Nephron (organoid): Measurements from ENCODE around the gene PDZK1IP1.
A peak's percentile ranks its signal among the peaks of the same experiment; 100 is the strongest.

Source experiments
- H3K27ac Mint-ChIP-seq, 3 experiments: 2 replicates each; pipeline ENCODE4 v1.8.0; 2020; ENCODE audit warnings: mixed read lengths in 3 of 3, mild to moderate bottlenecking in 2 of 3, moderate library complexity in 1 of 3
- H3K27me3 Mint-ChIP-seq: 2 replicates; pipeline ENCODE4 v1.8.0; 2021; ENCODE audit warnings: low read depth, mild to moderate bottlenecking, moderate library complexity, mixed read lengths
- H3K36me3 Mint-ChIP-seq: 2 replicates; pipeline ENCODE4 v1.8.0; 2020; ENCODE audit warnings: low read depth, mixed read lengths
- H3K4me1 Mint-ChIP-seq: 2 replicates; pipeline ENCODE4 v1.8.0; 2020; ENCODE audit warnings: mixed read lengths
- H3K4me3 Mint-ChIP-seq, 3 experiments: 2 replicates each; pipeline ENCODE4 v1.8.0; 2020; ENCODE audit warnings: mild to moderate bottlenecking in 3 of 3, mixed read lengths in 3 of 3, moderate library complexity in 2 of 3
- H3K9me3 Mint-ChIP-seq: 2 replicates; pipeline ENCODE4 v1.8.0; 2020; ENCODE audit warnings: mixed read lengths
- TF ChIP-seq, protein P1 (sequence below), 3 experiments: fragments of 200-600 bp; sonication (generic); IDR thresholded peaks; one replicate each; pipeline ENCODE4 v1.5.0; 2021; ENCODE audit warnings: antibody characterized with exemption in 3 of 3; ENCODE audit not compliant: unreplicated experiment in 3 of 3

Gene PDZK1IP1

DNA sequence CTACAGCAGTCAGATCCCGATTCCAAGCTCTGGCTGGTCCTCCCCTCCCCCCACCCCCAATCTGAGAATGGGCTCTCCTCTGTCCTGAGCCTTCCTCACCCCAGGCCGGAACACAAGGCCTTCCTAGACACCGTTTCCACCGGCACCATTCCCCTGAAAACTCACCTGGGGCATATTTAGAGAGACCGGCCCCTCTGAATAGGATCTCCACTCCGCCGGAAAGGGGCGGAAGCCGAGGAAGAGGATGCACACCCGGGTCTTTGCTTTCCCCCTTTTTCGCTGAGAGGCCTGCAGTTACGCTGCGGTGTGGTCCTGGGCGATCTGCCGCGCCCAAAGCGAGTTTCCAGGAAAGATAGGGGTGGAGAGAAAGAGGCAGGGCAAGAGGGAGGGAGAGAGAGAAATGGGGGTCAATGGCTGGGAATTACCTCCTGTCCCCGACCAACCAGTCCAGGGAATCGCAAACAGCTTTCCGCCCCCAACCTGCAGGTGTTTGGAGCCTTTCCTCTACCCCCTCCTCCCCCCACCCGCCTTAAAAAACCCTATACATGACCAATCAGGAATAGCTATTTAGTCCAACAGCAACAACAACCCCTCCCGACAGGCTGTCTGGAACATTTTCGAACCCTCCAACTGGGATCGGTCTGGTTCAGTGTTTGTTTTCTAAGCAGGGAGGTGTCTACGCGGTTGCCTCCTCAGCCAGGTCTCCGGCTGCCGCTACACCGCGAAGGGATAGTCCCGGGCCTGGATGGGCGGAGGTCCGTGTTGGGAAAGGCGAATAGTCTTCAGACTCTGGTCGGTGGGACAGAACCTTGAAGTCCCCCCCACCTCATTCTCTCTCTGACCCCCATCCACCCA is 39.4 kb upstream of the PDZK1IP1 start:
- no peaks in the 10 kb centered on the region for H3K36me3 Mint-ChIP-seq
- peaks cover 33% of the 10 kb centered on the region for H3K4me1 Mint-ChIP-seq
- TF ChIP-seq, protein P1, sequence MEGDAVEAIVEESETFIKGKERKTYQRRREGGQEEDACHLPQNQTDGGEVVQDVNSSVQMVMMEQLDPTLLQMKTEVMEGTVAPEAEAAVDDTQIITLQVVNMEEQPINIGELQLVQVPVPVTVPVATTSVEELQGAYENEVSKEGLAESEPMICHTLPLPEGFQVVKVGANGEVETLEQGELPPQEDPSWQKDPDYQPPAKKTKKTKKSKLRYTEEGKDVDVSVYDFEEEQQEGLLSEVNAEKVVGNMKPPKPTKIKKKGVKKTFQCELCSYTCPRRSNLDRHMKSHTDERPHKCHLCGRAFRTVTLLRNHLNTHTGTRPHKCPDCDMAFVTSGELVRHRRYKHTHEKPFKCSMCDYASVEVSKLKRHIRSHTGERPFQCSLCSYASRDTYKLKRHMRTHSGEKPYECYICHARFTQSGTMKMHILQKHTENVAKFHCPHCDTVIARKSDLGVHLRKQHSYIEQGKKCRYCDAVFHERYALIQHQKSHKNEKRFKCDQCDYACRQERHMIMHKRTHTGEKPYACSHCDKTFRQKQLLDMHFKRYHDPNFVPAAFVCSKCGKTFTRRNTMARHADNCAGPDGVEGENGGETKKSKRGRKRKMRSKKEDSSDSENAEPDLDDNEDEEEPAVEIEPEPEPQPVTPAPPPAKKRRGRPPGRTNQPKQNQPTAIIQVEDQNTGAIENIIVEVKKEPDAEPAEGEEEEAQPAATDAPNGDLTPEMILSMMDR (IDR thresholded peaks at IDR 0.05; ENCODE audit: unreplicated experiment in 3 of 3) = no peak
- H3K4me3 Mint-ChIP-seq = peak overlapping the region in 1 of 3 experiments; percentile 14
- H3K27ac Mint-ChIP-seq = no peak overlapping the region
- peaks cover 87% of the 10 kb centered on the region for H3K27me3 Mint-ChIP-seq
- H3K9me3 Mint-ChIP-seq = peaks cover 7% of the 10 kb centered on the region

GRCh38 chr1:47228644-47229030 is 38.8 kb upstream of the PDZK1IP1 start:
- H3K27ac Mint-ChIP-seq = no peak overlapping the region
- TF ChIP-seq, protein P1 (IDR thresholded peaks at IDR 0.05; ENCODE audit: unreplicated experiment in 3 of 3) = no peak
- H3K27me3 Mint-ChIP-seq = peaks cover 81% of the 10 kb centered on the region
- no peak overlapping the region for H3K4me3 Mint-ChIP-seq
- no peaks in the 10 kb centered on the region for H3K36me3 Mint-ChIP-seq
- peaks cover 7% of the 10 kb centered on the region for H3K9me3 Mint-ChIP-seq
- peaks cover 33% of the 10 kb centered on the region for H3K4me1 Mint-ChIP-seq

DNA sequence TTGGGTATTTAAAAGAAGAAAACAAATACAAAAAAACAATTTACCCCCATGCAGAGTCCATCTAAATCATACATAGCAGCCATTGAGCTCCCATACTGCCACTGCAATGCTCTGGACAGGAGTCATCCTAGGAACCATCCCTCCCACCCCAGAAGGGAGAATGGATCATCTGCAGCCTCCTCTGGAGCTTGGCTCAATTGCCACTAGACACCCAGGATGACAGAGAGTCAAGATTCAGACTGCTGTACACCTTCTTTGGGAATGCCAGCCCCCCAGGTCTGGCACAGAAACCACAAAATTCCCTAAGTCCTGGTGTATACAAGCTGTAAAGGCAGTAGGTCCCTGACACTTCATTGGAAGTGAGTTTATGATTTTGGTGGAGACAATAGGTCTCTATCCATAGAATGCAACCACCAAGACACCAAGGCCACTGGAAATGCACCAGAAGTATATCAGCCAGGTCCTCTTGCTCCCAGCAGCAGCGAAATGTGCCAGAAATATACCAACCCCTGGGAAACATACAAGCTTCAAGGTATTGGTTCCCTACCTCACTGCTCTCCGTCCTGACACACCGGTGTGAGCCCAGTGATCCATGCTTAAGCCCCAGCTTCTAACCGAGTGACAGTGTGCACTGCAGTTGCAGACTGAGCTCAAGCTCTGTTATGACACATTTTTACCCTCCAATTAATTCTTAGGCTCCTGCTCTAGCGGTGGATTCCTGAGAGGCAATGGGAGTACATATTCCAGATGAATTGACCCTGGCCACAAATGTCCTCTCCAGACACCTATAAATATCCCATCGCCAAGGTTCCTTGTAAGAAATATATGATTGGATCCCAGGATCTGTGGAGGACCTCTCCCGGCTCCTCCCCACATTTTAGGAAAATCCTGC is 37.8 kb upstream of the PDZK1IP1 start:
- Mint-ChIP-seq H3K4me3 (peak overlapping the region in 1 of 3 experiments; percentile 10), H3K9me3 (peaks cover 4% of the 10 kb centered on the region), H3K4me1 (peaks cover 30% of the 10 kb centered on the region), H3K27ac (no peak overlapping the region), H3K27me3 (peaks cover 71% of the 10 kb centered on the region), H3K36me3 (no peaks in the 10 kb centered on the region)
- TF ChIP-seq, protein P1 (IDR thresholded peaks at IDR 0.05; ENCODE audit: unreplicated experiment in 3 of 3) = no peak

DNA sequence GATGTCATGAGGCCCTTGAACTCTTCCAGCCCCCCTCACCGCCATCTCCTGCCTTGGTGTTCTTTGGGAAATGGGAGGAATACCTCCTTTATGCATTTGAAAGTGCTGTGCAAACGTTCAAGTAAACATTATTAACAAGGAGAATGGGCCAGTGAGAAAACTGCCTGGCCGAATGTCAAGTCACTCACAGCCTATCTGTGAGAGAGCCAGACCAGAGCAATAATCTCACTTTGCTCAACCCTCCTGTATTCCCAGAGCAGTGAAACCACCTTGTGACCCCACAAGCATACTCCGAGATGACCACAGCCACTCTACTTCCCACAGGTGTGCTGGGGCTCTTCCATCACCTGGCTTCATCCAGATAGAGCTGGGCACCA is 37.0 kb upstream of the PDZK1IP1 start:
- H3K9me3 Mint-ChIP-seq = peaks cover 4% of the 10 kb centered on the region
- H3K27ac Mint-ChIP-seq = no peak overlapping the region
- no peaks in the 10 kb centered on the region for H3K36me3 Mint-ChIP-seq
- TF ChIP-seq, protein P1 (IDR thresholded peaks at IDR 0.05; ENCODE audit: unreplicated experiment in 3 of 3) = no peak
- no peak overlapping the region for H3K4me3 Mint-ChIP-seq
- peaks cover 25% of the 10 kb centered on the region for H3K4me1 Mint-ChIP-seq
- peaks cover 63% of the 10 kb centered on the region for H3K27me3 Mint-ChIP-seq

DNA sequence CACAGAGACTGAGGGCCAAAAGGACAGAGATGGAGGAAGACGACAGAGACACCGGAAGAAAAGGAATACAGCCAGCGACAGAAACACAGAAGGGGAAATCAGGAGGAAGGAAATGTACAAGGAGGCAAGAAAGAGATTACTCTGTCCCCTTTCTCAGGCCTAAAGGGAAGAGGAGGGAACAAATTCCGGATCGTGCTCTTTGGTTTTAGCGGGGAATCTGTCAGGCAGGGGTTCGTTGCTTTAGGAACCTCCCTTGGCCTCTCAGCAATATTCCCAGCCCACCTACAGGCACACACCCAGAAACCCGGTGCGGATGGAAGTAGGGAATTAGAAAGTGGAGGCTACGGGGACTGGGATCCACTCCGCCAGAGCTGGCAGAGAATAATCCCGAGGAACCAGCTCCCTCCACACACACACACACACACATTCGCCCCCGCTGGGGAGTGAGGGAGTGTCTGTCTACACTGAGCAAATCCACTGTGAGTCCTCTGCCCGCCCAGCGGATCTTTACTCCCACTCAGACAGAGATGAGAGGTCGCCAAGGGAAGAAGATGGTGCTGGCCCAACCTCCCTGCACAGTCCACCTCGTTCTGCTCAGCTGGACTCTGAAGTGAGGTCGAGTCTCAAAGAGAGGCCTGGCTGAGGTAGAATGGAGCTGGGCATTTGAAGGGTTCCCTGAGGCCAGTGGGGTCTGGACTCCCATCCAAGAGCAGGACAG is 36.4 kb upstream of the PDZK1IP1 start:
- TF ChIP-seq, protein P1 (IDR thresholded peaks at IDR 0.05; ENCODE audit: unreplicated experiment in 3 of 3) = no peak
- Mint-ChIP-seq H3K36me3 (no peaks in the 10 kb centered on the region), H3K4me3 (peak overlapping the region; percentile 70 to 80 (median 71)), H3K4me1 (peaks cover 19% of the 10 kb centered on the region), H3K27ac (no peak overlapping the region), H3K27me3 (peaks cover 58% of the 10 kb centered on the region), H3K9me3 (no peaks in the 10 kb centered on the region)
